HG03060 (cell line): ENCODE results near the gene SAMD7.

Source experiments
- ATAC-seq: cut with Tn5 transposase; IDR thresholded peaks from one replicate; pipeline ENCODE4 v1.9.1; 2021; ENCODE audit warnings: low read depth, moderate number of reproducible peaks; ENCODE audit not compliant: unreplicated experiment

Gene SAMD7, protein sequence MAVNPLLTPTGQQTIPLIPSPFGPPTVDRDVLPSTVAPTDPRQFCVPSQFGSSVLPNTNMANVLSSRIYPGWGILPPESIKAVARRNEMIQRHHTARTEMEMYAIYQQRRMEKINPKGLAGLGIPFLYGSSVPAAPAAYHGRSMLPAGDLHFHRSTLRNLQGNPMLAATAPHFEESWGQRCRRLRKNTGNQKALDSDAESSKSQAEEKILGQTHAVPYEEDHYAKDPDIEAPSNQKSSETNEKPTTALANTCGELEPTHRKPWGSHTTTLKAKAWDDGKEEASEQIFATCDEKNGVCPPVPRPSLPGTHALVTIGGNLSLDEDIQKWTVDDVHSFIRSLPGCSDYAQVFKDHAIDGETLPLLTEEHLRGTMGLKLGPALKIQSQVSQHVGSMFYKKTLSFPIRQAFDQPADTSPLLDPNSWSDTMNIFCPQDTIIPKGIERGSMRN

DNA sequence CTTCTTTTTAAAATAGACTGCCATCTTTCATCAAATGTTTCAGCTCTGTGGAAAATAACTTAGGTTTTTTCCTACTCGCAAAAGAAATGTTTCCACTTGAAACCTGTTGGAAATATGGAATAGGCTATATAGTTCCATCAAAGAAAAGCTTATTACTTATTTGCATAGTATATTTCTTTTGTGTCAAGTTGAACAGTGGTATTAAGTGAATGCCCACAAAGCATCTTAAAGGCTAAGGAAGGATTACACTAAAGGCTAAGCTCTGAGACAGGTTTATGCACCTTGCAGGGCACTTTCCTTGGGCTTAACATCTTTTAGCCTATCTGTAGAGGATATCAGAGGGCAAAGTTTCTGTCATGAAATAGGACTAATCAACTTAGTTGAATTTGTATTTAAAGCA is at the start of gene SAMD7:
Gene SAMD7, plus strand, starts transcription at position 301 of the 400 bp plus-strand sequence. CDS start 7,927 bp downstream, outside the sequence.
- no peak for ATAC-seq

DNA sequence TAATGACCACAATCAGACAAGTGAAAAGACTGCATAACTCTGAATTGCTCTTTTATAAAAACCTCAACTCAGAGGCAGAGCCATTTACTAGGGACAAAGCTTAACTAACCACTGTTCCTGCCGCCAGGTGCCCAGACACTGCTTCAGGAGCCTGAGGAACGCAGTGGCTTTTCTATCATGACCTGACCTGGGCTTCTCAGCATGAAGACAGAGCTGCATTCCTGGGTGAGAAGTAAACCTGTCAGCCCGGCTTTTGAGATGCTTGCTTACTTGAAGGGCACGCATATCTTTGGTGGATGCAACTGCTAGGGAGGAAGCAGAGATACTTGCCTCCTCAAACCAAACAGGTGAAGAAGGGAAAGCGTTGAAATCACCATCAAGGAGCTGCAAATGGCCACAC is 49.5 kb upstream of the SAMD7 start:
- no peak for ATAC-seq

DNA sequence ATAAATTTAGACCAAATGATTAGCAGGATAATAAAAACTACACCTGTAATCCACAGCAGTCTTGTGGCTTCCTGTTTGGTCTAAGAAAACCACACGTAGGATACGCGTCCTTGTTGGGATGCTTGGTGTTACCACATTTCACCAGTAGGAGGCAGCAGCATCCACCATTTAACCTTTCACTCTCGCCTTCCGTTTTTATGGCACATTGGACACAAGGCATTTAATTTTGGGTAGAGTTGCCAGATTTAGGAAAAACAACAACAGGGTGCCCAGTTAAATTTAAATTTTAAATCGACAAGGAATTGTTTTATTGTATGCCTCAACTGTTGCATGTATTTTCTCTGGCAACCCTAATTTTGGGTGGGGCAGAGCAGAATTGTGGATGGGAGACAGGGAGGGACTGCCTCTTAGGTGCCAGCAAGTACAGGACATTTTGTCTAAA is 47.9 kb upstream of the SAMD7 start:
- ATAC-seq = no peak

DNA sequence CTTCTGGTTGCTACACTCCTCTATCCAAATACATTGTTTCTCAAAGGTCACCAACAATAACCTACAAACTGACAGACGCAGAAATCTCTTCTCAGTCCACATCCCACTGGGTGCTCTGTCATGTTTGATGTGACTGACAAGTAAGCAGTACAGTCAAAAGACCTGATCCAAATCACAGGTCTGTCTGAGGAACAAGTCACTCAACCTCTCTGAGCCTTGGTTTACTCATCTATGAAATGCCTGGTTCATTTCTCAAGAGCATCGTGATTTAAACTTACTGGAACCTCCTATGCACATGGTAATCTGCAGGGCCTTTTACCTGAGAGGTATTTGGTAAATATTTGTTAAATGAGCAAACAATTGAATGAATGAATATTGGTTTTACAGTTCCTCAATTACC is 47.1 kb upstream of the SAMD7 start:
- no peak for ATAC-seq

DNA sequence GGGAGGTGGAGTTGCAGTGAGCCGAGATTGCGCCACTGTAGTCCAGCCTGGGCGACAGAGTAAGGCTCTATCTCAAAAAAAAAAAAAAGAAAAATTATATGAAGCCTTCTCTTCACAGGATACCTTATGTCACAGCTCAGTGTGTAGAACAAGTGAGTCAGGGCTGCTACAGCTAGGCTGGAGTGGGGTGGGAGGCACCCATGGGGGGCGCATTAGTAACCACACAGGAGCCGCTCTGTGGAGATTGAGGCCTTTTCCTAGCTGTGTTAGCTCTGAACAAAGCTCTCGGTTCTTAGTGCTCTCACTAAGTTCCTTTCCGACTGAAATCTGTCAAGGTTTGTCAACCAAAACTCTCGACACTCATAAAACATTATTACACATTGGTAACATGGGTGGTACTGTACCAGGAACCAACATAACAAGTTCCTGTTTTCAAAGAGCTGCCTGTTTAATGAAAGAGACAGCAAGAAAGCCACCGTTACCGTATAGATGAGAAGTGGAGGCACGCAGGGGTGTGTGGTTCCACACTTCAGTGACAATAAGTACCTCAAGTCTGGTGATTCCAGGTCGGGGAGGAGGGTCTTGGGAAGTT is 46.1 kb upstream of the SAMD7 start:
- ATAC-seq = no peak

DNA sequence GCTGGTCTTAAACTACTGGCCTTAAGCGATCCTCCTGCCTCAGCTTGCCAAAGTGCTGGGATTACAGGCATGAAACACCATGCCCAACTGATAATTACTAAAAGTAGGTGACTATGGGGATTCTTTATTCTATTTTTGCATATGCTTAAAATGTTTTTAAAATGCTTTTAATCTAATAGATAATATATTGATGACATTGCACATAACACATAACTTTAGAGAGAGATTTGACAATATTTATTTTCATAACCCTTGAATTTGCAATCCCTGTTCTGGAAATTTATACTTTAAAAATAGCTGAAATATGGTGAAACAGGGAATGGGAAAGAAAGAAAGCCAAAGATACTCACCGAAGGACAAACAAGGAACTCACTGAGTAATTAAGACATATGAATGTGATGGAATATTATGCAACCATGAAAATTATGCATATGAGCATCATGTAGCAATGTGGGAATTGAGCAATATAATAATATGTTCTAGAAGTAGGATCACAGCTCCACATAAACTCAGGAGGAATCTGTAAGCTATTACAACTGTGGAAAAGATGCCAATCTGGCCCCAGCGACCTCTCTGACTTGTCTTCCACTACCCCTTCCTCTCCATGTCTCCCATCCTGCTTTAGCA is 43.7 kb upstream of the SAMD7 start:
- no peak for ATAC-seq

DNA sequence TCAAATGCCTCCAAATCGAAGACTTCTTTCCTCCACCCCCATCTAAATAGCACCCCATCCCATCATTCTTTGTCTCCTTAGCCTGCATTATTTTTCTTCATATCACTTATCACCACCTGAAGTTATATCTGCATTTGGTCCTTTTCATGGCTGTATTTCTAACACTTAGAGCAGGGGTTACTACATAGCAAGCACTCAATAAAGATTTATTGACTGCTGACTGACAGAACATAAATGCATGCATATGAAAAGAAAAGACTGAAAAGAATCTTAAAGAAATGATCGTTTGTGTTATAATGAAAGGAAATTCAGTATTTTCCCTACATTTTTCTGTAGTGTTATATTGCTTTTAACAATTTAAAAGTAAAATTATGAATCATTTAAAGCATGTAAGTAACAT is 43.0 kb upstream of the SAMD7 start:
- ATAC-seq = no peak

DNA sequence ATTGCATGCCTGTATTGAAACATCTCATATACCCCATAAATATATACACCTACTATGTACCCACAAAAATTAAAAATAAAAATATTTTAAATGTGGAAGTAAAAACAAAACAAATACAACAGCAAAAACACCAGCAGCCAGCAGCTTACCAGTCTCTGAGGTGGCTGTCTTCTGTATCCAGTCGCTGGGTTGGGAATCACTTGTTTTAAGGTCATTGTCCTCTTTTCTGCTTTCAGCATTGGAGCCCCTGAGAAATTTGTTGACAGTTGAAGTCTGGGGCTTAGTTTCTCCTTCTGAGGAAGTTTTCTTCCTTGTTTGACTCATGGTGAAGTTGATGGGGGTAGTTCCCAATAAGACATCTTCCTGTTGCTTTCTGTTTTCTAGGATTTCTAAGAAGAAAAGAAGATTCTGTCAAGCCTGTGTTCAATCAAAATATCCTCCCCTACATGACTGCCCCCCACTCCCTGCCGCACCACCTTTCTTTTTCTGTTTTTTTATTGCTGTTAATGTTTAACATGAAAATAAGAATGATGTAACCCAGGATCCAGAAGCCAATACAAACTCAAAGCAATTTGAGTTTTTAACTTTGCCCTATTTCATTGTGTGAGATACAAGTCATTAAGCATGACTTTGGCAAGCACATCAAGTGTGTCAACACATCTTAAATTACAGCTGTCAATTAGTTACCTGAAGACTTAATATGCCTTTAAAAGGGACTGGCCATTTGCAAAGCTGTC is 41.7 kb upstream of the SAMD7 start, which contains the start of gene LRRC31:
Gene LRRC31, minus strand, starts transcription at position 452 of the 737 bp plus-strand sequence. Its CDS starts 128 bp downstream, at position 324.
- ATAC-seq = no peak

DNA sequence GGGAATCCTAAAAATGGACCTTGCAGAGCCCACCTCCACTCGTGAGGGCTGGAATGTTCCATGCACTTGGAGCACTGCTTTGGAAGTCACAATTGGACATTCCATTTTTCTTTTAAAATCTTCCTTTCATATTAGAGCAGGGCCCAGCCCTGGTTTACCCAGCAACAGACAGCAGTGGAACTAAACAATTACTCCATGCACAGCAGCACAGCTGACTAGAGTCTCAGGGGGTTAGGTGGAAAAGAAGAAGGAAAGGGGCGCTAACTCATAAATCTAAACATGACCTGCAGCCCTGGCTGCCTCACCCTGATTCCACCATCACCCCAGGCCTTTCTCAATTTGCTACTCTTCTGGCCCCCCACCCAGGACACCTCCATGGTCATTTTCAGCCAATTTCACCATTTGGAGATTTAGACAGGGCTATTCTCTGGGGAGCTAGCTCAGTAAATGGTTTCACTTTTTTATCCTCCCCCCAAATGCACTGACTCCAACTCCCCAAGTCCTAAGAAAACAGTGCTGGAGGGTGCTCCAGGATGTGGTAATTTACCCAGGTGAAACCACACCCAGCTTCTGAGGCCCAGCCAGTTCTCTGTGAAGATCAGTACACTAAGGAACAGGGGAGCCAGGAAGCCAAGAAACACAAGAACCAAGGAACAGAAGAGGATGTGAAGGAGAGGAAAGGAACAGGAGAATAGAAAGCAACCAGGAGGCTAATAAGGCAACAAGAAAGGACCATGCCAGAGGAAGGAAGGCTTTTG is 40.1 kb upstream of the SAMD7 start:
- no peak for ATAC-seq

DNA sequence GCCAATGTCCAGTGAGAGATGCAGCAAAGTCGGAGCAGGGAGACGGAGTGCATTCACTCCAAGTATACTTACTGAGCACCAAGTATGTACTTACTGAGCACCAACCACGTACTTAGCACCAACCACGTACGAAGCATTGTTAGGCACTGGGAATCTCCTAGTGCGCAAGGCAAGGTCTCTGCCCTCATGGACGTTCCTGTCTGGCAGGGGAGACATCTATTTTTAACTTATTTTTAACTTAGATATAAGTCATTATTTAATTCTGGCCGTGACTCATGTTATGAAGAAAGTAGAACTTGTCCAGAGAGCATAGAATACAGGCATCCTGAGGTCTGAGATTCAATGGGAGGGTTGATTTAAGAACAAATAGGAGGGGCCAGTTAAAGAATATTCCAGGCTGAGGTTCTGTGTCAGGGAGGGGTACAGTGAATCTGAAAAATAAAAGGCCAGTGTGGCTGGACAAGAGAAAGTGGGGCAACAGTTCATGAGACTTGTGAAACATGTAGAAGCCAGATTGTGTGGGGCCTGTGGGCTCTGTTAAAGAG is 32.3 kb upstream of the SAMD7 start:
- ATAC-seq = no peak

DNA sequence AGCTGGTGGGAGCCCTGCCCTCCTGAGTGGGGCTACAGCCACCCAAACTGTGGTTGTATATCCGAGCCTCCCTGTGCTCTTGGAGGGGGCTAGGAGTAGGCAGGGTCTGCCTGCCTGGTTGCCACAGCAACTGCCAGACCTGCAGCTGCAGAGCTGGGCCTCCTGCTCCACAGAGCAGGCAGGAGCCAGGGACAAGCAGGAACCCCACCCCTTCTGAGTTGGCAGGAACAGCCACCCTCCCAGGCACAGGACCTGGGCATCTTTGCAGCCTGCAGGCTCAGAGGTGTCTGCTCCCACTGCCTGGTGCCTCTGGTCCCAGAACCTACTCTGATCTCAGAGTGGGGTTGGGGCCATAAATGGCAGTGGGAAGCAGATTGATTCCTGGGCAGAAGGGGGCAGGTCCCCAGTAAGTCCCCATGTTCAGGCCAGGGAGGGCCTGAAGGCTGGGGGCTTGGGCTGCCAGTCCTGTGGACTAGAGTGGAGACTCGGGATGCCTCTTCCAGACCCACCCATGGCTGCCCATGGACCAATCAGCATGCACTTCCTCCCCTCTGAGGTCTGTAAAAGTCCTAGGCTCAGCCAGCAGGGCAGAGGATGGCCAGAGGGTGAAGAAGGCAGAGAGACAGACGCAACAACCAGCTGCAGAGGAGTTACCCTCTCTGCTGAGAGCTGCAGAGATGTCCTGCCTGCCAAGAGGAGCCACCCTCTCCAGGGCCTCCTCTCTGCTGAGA is 31.4 kb upstream of the SAMD7 start:
- ATAC-seq = no peak

DNA sequence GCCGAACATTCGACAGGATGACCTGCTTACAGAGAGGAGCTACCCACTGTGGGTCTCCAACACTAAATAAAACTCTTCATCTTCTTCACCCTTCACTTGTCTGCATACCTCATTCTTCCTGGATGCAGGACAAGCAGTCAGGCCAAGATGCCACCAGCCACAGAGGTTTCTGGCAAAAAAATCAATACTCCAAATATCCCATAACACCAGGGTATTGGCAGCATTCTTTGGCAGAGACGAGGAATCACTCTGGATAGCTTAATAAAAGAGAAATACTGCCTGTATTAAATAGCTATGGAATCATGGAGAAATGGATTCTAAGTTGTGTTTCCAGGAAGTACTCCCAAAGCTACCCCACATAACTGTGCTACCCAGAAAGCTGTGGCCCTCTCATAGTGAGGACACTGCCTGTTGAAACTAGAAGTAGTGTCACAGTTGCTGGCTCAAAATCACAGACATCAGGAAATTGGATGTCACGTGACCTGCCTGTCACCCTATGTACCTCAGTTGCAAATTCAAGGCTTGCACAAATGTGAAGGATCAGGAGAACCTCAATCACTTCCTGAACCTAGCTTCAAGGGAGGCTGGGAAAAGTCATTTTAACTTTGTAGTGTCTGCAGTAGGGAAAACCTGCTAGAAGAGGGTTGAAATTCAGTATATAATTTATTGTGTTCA is 30.7 kb upstream of the SAMD7 start:
- ATAC-seq = no peak

DNA sequence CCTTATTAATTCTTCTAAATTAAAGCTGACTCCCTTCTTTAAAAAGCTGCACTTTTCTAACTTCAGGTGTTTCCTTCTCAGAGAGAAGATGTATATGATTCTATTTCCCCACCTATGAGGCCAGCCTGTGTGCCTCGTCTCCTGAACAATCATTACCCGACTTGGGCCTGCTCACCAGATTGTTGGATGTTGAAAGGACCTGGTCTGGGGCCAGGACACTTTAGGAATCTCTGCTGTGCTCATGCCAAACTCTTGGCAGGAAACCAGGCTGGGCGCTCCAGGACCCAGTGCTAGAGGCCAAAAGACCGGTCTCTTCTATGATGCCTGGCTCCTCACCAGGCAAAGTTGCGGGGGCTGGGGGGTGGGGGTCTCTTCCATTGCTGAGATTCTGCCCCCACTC is 24.7 kb upstream of the SAMD7 start:
- ATAC-seq = no peak

DNA sequence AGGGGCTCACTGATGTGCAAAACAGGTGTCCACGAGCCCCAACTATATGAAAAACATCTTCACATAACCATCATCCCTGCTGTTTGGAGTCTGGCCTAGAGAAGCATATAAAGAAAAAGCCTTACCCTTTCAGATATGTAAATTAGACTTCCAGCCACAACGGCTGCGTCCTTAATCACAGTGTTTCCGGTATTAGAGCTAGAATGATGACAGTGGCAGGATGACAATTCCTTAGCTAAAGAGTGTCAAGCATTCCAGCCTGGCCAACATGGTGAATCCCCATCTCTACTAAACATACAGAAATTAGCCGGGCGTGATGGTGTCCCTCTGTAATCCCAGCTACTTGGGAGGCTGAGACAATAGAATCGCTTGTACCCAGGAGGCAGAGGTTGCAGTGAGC is 19.5 kb upstream of the SAMD7 start:
- ATAC-seq = no peak

DNA sequence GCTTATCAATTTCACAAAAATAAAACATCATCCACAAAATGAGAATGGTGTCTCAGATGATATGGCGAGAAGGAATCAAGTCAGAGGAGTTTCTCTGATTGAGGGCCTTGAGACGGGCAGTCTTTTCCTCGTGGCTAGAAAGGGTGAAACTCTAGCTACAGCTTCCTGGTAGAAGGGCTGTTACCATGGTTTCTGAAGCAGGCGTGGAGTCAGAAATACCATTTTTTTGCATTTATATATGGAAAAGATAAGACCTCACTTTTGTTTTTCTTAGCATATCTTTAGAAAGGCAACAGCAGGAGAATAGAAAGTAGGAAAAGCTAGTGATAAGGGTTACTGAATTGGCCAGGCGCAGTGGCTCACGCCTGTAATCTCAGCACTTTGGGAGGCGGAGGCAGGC is 17.3 kb upstream of the SAMD7 start:
- no peak for ATAC-seq

DNA sequence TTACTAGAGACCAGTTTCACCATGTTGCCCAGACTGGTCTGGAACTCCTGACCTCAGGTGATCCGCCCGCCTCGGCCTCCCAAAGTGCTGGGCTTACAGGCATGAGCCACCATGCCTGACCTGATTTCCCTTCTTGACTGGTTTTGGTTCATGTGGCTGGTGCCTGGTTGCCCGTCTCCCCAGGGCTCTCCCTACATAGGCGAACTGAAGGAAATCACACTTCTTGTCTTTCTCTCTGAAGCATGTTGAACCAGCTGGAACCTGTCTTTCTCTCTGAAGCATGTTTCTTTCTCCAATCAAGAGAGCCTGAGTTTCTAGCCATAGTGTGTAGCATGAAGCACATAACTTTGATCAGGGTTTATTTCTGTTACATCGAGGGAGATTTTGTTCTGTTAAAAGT is 16.3 kb upstream of the SAMD7 start:
- ATAC-seq = no peak

DNA sequence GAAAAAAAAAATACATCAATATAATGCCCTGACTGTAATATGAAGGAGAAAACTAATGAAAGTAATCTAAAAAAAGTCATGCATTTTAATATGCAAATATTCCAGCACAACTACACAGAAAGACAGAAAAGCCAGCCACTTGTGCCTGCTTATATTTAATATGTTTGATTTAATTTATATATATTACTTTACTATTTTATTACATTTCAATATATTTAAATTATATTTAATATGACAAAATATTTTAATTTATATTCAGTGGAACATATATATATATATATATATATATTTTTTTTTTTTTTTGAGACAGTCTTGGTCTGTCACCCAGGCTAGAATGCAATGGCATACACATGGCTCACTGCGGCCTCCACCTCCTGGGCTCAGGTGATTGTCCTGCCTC is 14.1 kb upstream of the SAMD7 start:
- ATAC-seq = no peak

DNA sequence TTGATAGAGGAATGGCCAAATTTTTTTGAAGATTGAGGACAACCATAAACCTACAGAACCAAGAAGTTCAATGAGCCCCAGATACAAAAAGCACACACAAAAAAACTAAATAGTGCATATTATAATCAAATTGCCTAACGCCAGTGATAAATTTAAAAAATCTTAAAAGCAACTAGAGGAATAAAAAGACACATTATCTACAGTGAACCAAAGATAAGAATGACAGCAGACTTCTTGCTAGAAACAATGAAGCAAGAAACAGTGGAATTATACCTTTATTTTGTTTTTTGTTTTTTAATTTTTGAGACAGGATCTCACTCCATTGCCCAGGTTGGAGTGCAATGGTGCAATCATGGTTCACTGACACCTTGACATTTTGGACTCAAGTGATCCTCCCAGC is 9.9 kb upstream of the SAMD7 start:
- no peak for ATAC-seq

DNA sequence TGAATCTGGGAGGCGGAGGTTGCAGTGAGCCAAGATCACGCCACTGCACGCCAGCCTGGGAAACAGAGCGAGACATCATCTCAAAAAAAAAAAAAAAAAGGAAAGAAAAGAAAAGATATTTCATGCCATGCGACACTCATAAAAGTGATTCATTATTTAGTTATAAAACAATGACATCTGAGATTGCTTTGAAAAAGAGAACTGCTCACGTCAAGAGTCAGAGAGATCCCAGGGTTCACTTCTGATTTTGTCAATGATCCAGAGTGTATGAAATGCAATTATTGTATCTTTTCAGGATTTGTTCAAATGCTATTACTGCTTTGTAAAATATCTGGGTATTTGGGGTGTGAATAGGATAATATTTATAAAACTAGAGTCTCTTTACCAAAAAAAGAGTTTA is 6.0 kb upstream of the SAMD7 start:
- ATAC-seq = no peak
